ENCODE measurements around the gene KRABD2.

The KRABD2 gene

DNA sequence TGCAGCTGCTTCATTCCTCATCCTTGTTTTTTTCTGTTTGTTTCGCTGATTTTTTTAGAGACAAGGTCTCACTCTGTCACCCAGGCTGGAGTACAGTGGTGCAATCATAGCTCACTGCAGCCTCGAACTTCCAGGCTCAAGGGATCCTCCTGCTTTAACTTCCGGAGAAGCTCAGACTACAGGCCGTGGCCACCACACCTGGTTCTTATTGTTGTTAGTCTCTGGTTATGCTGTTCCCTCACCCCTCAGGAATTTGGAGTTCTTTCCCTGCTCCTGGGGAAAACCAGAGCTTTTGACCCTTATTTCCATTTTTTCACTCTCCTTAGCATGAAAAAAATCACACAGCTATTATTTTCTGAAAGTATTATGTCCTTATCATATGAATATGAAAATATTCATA lies 35.0 kb downstream of the KRABD2 start:
- intact Hi-C loops (cut with DNase I) = no loop called here
- 62% methylated on average over 4 of the region's 4 CpGs for WGBS
- DNase-seq (ENCODE audit: extremely low spot score) = no peak
- Histone ChIP-seq H3K9me3 (no peaks in the 10 kb centered on the region), H3K4me3 (no peak overlapping the region), H3K27me3 (peaks cover 0 to 8% (median 0%) of the 10 kb centered on the region in 4 donors), H3K4me1 (peaks cover 0 to 5% (median 0%) of the 10 kb centered on the region in 4 donors), H3K27ac (replicated peaks in 1 of 4) (no peak overlapping the region), H3K36me3 (no peaks in the 10 kb centered on the region)
- TF ChIP-seq EP300 (IDR thresholded peaks at IDR 0.05) (no peak), POLR2A (IDR thresholded peaks at IDR 0.05; ENCODE audit: low read depth) (no peak), POLR2AphosphoS5 (IDR thresholded peaks at IDR 0.05) (no peak)
- TF ChIP-seq, protein P1, sequence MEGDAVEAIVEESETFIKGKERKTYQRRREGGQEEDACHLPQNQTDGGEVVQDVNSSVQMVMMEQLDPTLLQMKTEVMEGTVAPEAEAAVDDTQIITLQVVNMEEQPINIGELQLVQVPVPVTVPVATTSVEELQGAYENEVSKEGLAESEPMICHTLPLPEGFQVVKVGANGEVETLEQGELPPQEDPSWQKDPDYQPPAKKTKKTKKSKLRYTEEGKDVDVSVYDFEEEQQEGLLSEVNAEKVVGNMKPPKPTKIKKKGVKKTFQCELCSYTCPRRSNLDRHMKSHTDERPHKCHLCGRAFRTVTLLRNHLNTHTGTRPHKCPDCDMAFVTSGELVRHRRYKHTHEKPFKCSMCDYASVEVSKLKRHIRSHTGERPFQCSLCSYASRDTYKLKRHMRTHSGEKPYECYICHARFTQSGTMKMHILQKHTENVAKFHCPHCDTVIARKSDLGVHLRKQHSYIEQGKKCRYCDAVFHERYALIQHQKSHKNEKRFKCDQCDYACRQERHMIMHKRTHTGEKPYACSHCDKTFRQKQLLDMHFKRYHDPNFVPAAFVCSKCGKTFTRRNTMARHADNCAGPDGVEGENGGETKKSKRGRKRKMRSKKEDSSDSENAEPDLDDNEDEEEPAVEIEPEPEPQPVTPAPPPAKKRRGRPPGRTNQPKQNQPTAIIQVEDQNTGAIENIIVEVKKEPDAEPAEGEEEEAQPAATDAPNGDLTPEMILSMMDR (IDR thresholded peaks at IDR 0.05) = no peak

DNA sequence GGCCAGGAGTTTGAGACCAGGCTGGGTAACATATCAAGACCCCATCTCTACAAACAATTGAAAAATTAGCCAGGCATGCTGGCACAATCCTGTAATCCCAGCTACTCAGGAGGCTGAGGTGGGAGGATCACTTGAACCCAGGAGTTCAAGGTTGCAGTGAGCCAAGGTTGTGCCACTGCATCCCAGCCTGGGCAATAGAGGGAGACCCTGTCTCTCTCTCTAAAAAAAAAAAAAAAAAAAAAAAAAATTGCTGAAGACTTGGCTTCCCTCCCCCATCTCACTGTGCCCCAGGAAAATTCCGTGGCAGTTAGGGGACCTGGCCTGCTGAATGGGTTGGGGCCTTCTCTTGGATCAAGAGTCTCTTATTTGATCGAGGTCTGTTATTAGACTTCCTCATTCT lies 37.0 kb downstream of the KRABD2 start, which contains the start of gene ODF4:
Gene ODF4 (plus strand): TSS at position 301 of the 400 bp plus-strand sequence. CDS start 212 bp downstream, outside the sequence.
- DNase-seq (ENCODE audit: extremely low spot score) = no peak
- WGBS = 81% methylated on average over 2 of the region's 2 CpGs
- H3K9me3 ChIP-seq = no peaks in the 10 kb centered on the region
- intact Hi-C loops (cut with DNase I) = no loop called here
- no peaks in the 10 kb centered on the region for H3K36me3 ChIP-seq
- no peak within 1 kb of the TSS for H3K4me3 ChIP-seq
- peaks cover 0 to 5% (median 0%) of the 10 kb centered on the region in 4 donors for H3K4me1 ChIP-seq
- no peaks in the 10 kb centered on the region for H3K27me3 ChIP-seq
- no peak within 1 kb of the TSS for H3K27ac ChIP-seq (replicated peaks in 1 of 4)
- TF ChIP-seq EP300 (IDR thresholded peaks at IDR 0.05) = no peak
- TF ChIP-seq, protein P1 (IDR thresholded peaks at IDR 0.05) = no peak
- no peak for TF ChIP-seq POLR2AphosphoS5 (IDR thresholded peaks at IDR 0.05)
- no peak for TF ChIP-seq POLR2A (IDR thresholded peaks at IDR 0.05; ENCODE audit: low read depth)

DNA sequence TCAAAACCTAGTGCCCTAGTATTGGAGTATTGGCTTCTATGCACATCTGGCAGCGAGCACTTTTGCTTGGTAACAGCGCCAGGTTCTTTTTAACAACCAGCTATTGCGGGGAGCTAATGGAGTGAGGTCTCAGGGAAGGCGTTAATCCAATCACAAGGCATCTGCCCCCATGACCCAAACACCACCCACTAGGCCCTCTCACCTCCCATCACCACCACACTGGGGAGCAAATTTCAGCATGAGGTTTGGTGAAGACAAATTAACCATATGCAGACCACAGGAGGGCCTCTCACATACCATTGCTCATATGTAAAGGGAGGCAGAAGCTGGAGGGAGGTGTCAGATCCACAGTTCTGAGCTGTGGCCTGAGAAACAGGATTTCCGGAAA lies 37.8 kb downstream of the KRABD2 start:
- DNase-seq (ENCODE audit: extremely low spot score) = no peak
- H3K4me1 ChIP-seq = peaks cover 0 to 5% (median 0%) of the 10 kb centered on the region in 4 donors
- 82% methylated on average over 5 of the region's 5 CpGs for WGBS
- intact Hi-C loops (cut with DNase I) = no loop called here
- no peaks in the 10 kb centered on the region for H3K27me3 ChIP-seq
- no peaks in the 10 kb centered on the region for H3K9me3 ChIP-seq
- no peak overlapping the region for H3K27ac ChIP-seq (replicated peaks in 1 of 4)
- TF ChIP-seq POLR2AphosphoS5 (IDR thresholded peaks at IDR 0.05) = no peak
- TF ChIP-seq, protein P1 (IDR thresholded peaks at IDR 0.05) = no peak
- TF ChIP-seq EP300 (IDR thresholded peaks at IDR 0.05) = no peak
- no peak for TF ChIP-seq POLR2A (IDR thresholded peaks at IDR 0.05; ENCODE audit: low read depth)
- no peak overlapping the region for H3K4me3 ChIP-seq
- H3K36me3 ChIP-seq = no peaks in the 10 kb centered on the region

DNA sequence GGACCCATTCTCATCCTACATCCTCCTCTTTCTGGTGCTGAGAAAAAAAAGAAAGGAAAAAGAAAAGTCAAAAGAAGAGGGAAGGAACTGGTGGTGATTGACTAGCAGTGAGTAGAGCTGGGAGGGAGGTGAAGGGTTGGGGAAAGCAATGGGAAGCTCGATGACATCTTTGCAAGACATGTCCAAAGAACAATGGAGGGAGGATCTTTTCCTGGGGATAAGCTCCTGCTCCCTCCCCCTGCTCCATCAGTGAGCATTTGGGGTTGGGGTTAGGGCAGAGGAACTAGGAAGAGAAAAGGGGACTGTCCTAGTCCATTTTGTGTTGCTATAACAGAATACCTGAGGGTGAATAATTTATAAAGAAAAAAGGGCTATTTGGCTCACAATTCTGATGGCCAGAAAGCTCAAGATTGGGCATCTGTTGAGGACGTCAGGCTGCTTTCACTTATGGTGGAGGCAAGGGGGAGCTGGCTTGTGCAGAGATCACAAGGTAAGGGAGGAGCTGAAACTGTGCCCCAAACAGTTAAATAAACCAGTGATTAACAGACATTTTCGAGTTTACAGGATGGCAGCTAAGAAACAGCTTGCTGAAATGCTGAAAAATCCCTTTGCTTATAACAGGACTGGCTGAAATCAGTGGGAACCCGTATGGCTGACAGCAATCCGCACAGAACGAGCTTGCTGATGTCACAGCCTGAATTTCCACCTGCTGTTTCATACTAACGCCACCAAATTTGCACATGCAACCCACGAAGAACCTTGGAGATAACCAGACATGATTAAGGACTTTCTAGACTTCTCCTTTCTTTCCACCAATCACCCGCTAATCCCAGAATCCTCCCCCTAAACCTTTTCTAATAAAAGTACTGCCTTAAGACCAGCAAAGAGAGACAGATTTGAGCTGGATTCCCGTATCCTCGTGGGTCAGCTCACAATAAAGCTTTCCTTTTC lies 38.4 kb downstream of the KRABD2 start:
- TF ChIP-seq POLR2AphosphoS5 (IDR thresholded peaks at IDR 0.05) (no peak), EP300 (IDR thresholded peaks at IDR 0.05) (no peak), POLR2A (IDR thresholded peaks at IDR 0.05; ENCODE audit: low read depth) (no peak)
- TF ChIP-seq, protein P1 (IDR thresholded peaks at IDR 0.05) = no peak
- 38% methylated on average over 10 of the region's 11 CpGs for WGBS
- Histone ChIP-seq H3K9me3 (no peaks in the 10 kb centered on the region), H3K36me3 (no peaks in the 10 kb centered on the region), H3K27ac (replicated peaks in 1 of 4) (no peak overlapping the region), H3K4me3 (peak overlapping the region in 1 of 4 donors; percentile 17), H3K27me3 (no peaks in the 10 kb centered on the region), H3K4me1 (peaks cover 0 to 5% (median 0%) of the 10 kb centered on the region in 4 donors)
- DNase-seq (ENCODE audit: extremely low spot score) = no peak
- intact Hi-C loops (cut with DNase I) = no loop called here
